ENCODE measurements around the gene MCC. TPM values are rescaled to one million over a fixed set of nuclear protein-coding genes. Genes with fewer than 3 reads are reported as not detected.
A peak's percentile ranks its signal among the peaks of the same experiment; 100 is the strongest.

MCC gene
- total and polyA plus RNA-seq, 4 donors, result 1.6 to 38.6 (median 11.2) TPM

DNA sequence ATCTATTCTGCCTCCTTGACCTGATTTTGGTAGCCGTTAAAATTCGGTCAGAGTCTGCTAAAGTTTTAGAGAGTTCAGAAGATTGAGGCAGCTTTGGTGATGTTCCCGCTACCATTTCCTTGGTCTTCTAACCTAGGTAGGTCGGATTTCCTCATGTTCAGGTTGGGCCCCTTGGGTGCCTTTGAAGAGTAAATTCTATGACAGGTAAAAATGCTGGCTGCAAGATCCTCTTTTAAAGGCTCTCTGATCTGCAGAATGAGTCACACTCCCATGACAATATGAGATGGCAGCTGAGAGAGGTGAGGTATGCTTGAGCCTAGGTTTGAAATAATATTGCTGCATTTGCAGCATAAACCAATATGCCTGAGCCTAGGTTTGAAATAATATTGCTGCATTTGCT lies 252.4 kb downstream of the MCC start:
- whole genome bisulfite sequencing, 2 donors, result 94 to 99% methylated on average over 4 of the region's 4 CpGs

DNA sequence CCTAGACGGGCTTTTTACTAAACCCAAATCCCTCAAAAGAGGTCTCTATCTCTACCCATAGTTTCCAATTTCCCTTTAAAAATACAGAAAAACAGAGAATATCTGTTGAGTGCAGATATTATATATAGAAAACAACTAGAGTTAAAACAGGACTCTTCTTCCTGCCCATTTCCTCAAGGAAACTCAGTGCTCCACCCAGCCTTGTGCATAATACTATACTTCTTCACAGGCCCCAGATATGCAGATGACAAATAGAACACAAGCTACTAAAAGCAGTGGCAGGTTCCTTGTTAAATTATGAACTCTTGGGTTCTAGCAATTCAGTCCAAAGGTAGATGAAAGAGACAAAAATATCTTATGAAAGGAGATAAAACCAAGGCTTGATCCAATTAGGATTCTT lies 253.7 kb downstream of the MCC start:
- ATAC-seq (ENCODE audit: insufficient read depth, low FRiP score), result no peak
- no peak for DNase-seq
- H3K9me3 ChIP-seq (ENCODE audit: control insufficient read depth in 4 of 4, insufficient read depth in 3 of 4, low read length in 3 of 4), result no peaks in the 10 kb centered on the region
- H3K27ac ChIP-seq (ENCODE audit: low read depth in 1 of 2, low read length in 1 of 2), result peak overlapping the region in 1 of 2 donors; percentile 7
- no peaks in the 10 kb centered on the region for H3K36me3 ChIP-seq (ENCODE audit: control insufficient read depth in 4 of 4, insufficient read depth in 4 of 4, low read length in 4 of 4)
- WGBS, 2 donors, result 64 to 87% methylated on average over 1 of the region's 1 CpG
- H3K4me3 ChIP-seq, result no peak overlapping the region
- no peaks in the 10 kb centered on the region for H3K27me3 ChIP-seq (ENCODE audit: control insufficient read depth in 3 of 3, insufficient read depth in 3 of 3, low read length in 2 of 3)
- H3K9ac ChIP-seq (ENCODE audit: insufficient read depth in 1 of 2, low read length in 2 of 2), result no peak overlapping the region
- TF ChIP-seq, protein P1, sequence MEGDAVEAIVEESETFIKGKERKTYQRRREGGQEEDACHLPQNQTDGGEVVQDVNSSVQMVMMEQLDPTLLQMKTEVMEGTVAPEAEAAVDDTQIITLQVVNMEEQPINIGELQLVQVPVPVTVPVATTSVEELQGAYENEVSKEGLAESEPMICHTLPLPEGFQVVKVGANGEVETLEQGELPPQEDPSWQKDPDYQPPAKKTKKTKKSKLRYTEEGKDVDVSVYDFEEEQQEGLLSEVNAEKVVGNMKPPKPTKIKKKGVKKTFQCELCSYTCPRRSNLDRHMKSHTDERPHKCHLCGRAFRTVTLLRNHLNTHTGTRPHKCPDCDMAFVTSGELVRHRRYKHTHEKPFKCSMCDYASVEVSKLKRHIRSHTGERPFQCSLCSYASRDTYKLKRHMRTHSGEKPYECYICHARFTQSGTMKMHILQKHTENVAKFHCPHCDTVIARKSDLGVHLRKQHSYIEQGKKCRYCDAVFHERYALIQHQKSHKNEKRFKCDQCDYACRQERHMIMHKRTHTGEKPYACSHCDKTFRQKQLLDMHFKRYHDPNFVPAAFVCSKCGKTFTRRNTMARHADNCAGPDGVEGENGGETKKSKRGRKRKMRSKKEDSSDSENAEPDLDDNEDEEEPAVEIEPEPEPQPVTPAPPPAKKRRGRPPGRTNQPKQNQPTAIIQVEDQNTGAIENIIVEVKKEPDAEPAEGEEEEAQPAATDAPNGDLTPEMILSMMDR (IDR thresholded peaks at IDR 0.05; ENCODE audit: control extremely low read depth, extremely low read depth), result no peak
- H3K4me1 ChIP-seq (ENCODE audit: control insufficient read depth in 5 of 5, insufficient read depth in 5 of 5, low read length in 5 of 5), result peaks cover 2 to 47% (median 4%) of the 10 kb centered on the region in 5 donors

More for the DNA sequence above, 252.4 kb downstream of the MCC start:
- ATAC-seq (ENCODE audit: insufficient read depth, low FRiP score), result no peak
- DNase-seq, result no peak
- H3K9ac ChIP-seq (ENCODE audit: insufficient read depth in 1 of 2, low read length in 2 of 2), result no peak overlapping the region
- H3K4me1 ChIP-seq (ENCODE audit: control insufficient read depth in 5 of 5, insufficient read depth in 5 of 5, low read length in 5 of 5), result peaks cover 2 to 52% (median 4%) of the 10 kb centered on the region in 5 donors
- peaks cover 0 to 1% (median 0%) of the 10 kb centered on the region in 4 donors for H3K9me3 ChIP-seq (ENCODE audit: control insufficient read depth in 4 of 4, insufficient read depth in 3 of 4, low read length in 3 of 4)
- H3K27ac ChIP-seq (ENCODE audit: low read depth in 1 of 2, low read length in 1 of 2), result no peak overlapping the region
- H3K27me3 ChIP-seq (ENCODE audit: control insufficient read depth in 3 of 3, insufficient read depth in 3 of 3, low read length in 2 of 3), result no peaks in the 10 kb centered on the region
- TF ChIP-seq, protein P1 (IDR thresholded peaks at IDR 0.05; ENCODE audit: control extremely low read depth, extremely low read depth), result no peak
- no peak overlapping the region for H3K4me3 ChIP-seq
- no peaks in the 10 kb centered on the region for H3K36me3 ChIP-seq (ENCODE audit: control insufficient read depth in 4 of 4, insufficient read depth in 4 of 4, low read length in 4 of 4)

DNA sequence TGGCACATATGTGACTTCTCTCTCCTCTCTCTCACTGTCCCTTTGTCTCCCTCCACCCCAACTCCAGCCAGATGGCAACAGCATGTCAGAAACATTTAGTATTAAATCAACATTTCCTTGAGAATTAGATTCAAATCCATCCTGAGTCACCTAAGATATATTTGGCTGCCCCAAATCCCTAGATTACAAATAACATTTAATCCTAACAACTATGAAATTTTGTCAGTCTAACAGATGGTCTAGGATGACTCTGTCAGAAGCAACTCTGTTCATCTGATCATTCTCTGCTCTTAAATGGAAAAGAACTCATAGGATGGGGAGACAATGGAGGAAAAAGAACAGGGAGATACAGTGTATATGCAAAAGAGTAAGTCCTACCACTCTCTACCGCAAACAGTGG lies 254.6 kb downstream of the MCC start:
- Histone ChIP-seq H3K4me1 (ENCODE audit: control insufficient read depth in 5 of 5, insufficient read depth in 5 of 5, low read length in 5 of 5) (peaks cover 2 to 42% (median 4%) of the 10 kb centered on the region in 5 donors), H3K9me3 (ENCODE audit: control insufficient read depth in 4 of 4, insufficient read depth in 3 of 4, low read length in 3 of 4) (no peaks in the 10 kb centered on the region), H3K27me3 (ENCODE audit: control insufficient read depth in 3 of 3, insufficient read depth in 3 of 3, low read length in 2 of 3) (no peaks in the 10 kb centered on the region), H3K27ac (ENCODE audit: low read depth in 1 of 2, low read length in 1 of 2) (no peak overlapping the region), H3K36me3 (ENCODE audit: control insufficient read depth in 4 of 4, insufficient read depth in 4 of 4, low read length in 4 of 4) (no peaks in the 10 kb centered on the region), H3K4me3 (no peak overlapping the region), H3K9ac (ENCODE audit: insufficient read depth in 1 of 2, low read length in 2 of 2) (no peak overlapping the region)
- ATAC-seq (ENCODE audit: insufficient read depth, low FRiP score) (no peak), DNase-seq (no peak)
- TF ChIP-seq, protein P1 (IDR thresholded peaks at IDR 0.05; ENCODE audit: control extremely low read depth, extremely low read depth), result no peak
- WGBS, 2 donors, result 91 to 95% methylated on average over 1 of the region's 1 CpG

DNA sequence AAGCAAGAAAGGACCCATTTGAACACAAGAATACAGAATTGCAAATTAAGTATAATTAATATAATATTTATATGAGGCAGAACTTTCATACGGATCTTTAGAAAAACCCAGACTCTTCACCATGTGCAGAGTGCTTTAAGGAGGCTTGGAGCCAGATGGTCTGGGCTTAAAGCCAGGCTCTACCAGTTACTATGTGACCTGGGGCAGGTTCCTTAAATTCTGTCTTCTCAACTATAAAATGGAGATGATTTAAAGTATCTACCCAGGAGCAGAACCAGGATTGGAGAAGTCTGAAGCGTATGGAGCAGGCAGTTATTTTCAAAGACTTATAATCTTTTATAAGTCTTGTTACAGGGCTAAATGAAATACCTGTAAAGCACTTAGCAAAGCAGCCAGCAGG lies 255.6 kb downstream of the MCC start:
- H3K27me3 ChIP-seq (ENCODE audit: control insufficient read depth in 3 of 3, insufficient read depth in 3 of 3, low read length in 2 of 3), result no peaks in the 10 kb centered on the region
- no peak overlapping the region for H3K4me3 ChIP-seq
- TF ChIP-seq, protein P1 (IDR thresholded peaks at IDR 0.05; ENCODE audit: control extremely low read depth, extremely low read depth), result no peak
- H3K4me1 ChIP-seq (ENCODE audit: control insufficient read depth in 5 of 5, insufficient read depth in 5 of 5, low read length in 5 of 5), result peaks cover 2 to 43% (median 3%) of the 10 kb centered on the region in 5 donors
- WGBS, 2 donors, result 57 to 73% methylated on average over 2 of the region's 2 CpGs
- no peak for ATAC-seq (ENCODE audit: insufficient read depth, low FRiP score)
- H3K9me3 ChIP-seq (ENCODE audit: control insufficient read depth in 4 of 4, insufficient read depth in 3 of 4, low read length in 3 of 4), result no peaks in the 10 kb centered on the region
- H3K9ac ChIP-seq (ENCODE audit: insufficient read depth in 1 of 2, low read length in 2 of 2), result no peak overlapping the region
- no peak for DNase-seq
- no peaks in the 10 kb centered on the region for H3K36me3 ChIP-seq (ENCODE audit: control insufficient read depth in 4 of 4, insufficient read depth in 4 of 4, low read length in 4 of 4)
- H3K27ac ChIP-seq (ENCODE audit: low read depth in 1 of 2, low read length in 1 of 2), result no peak overlapping the region
